IMR-90 (cell line): ENCODE data around the gene ARHGEF16.

Source experiments
- BHLHE40 ChIP-seq: fragments of 150-350 bp; IDR thresholded peaks from 2 replicates; pipeline ENCODE4 v1.6.1; 2016; ENCODE audit warnings: mild to moderate bottlenecking, low read depth, low read length
- CEBPB ChIP-seq: IDR thresholded peaks from 2 replicates; pipeline ENCODE4 v1.6.1; 2012; ENCODE audit warnings: low read depth, low read length, improper control_type of control experiment
- CTCF ChIP-seq: conservative IDR thresholded peaks from 2 replicates; pipeline ENCODE4 v1.5.1; 2012; ENCODE audit warnings: mild to moderate bottlenecking, low read depth, low read length, improper control_type of control experiment
- ELK1 ChIP-seq: fragments of 150-350 bp; IDR thresholded peaks from 2 replicates; pipeline ENCODE4 v1.6.1; 2016; ENCODE audit warnings: low read depth, mild to moderate bottlenecking, low read length, moderate library complexity, borderline replicate concordance
- POLR2A ChIP-seq: IDR thresholded peaks from 2 replicates; pipeline ENCODE4 v1.6.1; 2012; ENCODE audit warnings: mild to moderate bottlenecking, low read depth, low read length
- RAD21 ChIP-seq: IDR thresholded peaks from 2 replicates; pipeline ENCODE4 v1.6.1; 2012; ENCODE audit warnings: low read length, improper control_type of control experiment
- SMC3 ChIP-seq: fragments of 150-350 bp; IDR thresholded peaks from 2 replicates; pipeline ENCODE4 v1.6.1; 2016; ENCODE audit warnings: low read depth, mild to moderate bottlenecking, antibody characterized with exemption, low read length, moderate library complexity
- USF2 ChIP-seq: fragments of 150-350 bp; IDR thresholded peaks from 2 replicates; pipeline ENCODE4 v1.6.1; 2017; ENCODE audit warnings: mild to moderate bottlenecking, antibody characterized with exemption, low read length, low read depth

- no peak for TF ChIP-seq POLR2A
- TF ChIP-seq SMC3, result no peak
- TF ChIP-seq BHLHE40, result no peak
- TF ChIP-seq CTCF, result no peak
- no peak for TF ChIP-seq RAD21
- TF ChIP-seq CEBPB, result no peak
- no peak for TF ChIP-seq USF2
- no peak for TF ChIP-seq ELK1
Observed at GRCh38 chr1:3479511-3480368, 25.3 kb downstream of the ARHGEF16 start.
